ENCODE data around the gene ABCA4.

Gene ABCA4

GRCh38 chr1:94119796-94120569 is 965 bp downstream of the ABCA4 start:
- H3K27ac Mint-ChIP-seq (ENCODE audit: low read depth) = no peak overlapping the region
- no peaks in the 10 kb centered on the region for H3K9me3 Mint-ChIP-seq
- peaks cover 58% of the 10 kb centered on the region for H3K27me3 Mint-ChIP-seq
- no peak overlapping the region for H3K4me3 Mint-ChIP-seq
- H3K4me1 Mint-ChIP-seq = no peaks in the 10 kb centered on the region
- ATAC-seq (replicated peaks; ENCODE audit: extremely low read depth, poor library complexity, severe bottlenecking) (no peak), DNase-seq (ENCODE audit: low spot score in 2 of 2) (no peak)
- H3K36me3 Mint-ChIP-seq (ENCODE audit: insufficient read depth) = no peaks in the 10 kb centered on the region

- Mint-ChIP-seq H3K36me3 (ENCODE audit: insufficient read depth) (peaks cover 2% of the 10 kb centered on the region), H3K27me3 (peaks cover 65% of the 10 kb centered on the region), H3K9me3 (no peaks in the 10 kb centered on the region), H3K27ac (ENCODE audit: low read depth) (no peak overlapping the region), H3K4me3 (no peak overlapping the region), H3K4me1 (no peaks in the 10 kb centered on the region)
- ATAC-seq (replicated peaks; ENCODE audit: extremely low read depth, poor library complexity, severe bottlenecking) (no peak), DNase-seq (ENCODE audit: low spot score in 2 of 2) (no peak)
Measured at GRCh38 chr1:94119306-94119705, 1.6 kb downstream of the ABCA4 start.

- Mint-ChIP-seq H3K4me3 (no peak overlapping the region), H3K9me3 (no peaks in the 10 kb centered on the region), H3K36me3 (ENCODE audit: insufficient read depth) (peaks cover 2% of the 10 kb centered on the region), H3K27me3 (peaks cover 73% of the 10 kb centered on the region), H3K27ac (ENCODE audit: low read depth) (no peak overlapping the region), H3K4me1 (no peaks in the 10 kb centered on the region)
- ATAC-seq (replicated peaks; ENCODE audit: extremely low read depth, poor library complexity, severe bottlenecking) (no peak), DNase-seq (ENCODE audit: low spot score in 2 of 2) (no peak)
Measured at GRCh38 chr1:94118471-94118870, 2.5 kb downstream of the ABCA4 start.

DNA sequence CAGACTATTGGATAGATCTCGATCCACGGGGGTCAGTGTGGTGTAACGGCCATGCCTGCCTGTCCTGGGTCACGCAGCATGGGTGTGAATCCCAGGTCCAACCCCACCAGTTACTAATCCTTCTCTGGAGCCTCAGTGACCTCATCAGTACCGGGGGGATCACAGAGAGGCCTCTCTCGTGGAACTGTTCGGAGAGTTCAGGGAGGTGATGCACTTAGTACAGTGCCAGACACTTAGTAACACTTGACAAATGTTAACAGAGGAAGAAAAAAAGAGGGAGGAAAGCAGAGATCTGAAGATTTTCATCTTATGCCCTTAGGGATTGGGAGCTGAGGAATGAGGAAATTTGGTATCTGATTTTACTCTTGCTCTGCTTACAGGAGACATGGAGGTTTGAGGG is 2.9 kb downstream of the ABCA4 start:
- H3K9me3 Mint-ChIP-seq = no peaks in the 10 kb centered on the region

DNA sequence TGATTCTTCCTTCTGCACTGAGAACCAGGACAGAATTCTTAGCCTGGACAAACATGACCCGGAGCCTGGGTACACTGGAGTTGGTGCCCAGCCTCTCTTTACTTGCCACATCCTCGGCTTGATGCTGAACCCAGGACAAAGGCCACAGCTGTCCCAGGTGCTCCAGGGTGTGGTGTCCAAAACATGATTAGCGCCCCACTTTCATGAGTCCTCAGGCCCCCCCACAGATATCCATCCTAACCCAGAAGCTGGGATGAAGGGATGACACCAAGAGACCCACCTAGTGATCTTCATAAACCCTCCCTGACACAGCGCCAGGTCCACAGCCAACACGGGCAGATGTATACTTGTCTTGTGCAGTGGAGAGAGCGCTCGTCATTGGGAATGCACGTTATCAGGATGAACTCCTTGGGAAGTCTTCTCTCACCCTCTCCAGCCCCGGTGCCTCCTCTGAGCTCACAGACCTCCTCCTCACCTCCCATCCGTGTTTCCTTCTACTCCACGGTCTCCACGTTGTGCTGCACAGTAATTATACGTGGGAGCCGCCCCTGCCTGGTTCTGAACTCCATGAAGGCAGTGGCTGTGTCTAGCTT is 3.6 kb downstream of the ABCA4 start:
- no peak overlapping the region for H3K27ac Mint-ChIP-seq (ENCODE audit: low read depth)
- H3K4me1 Mint-ChIP-seq = no peaks in the 10 kb centered on the region
- ATAC-seq (replicated peaks; ENCODE audit: extremely low read depth, poor library complexity, severe bottlenecking) = no peak
- no peaks in the 10 kb centered on the region for H3K9me3 Mint-ChIP-seq
- no peak for DNase-seq (ENCODE audit: low spot score in 2 of 2)
- H3K36me3 Mint-ChIP-seq (ENCODE audit: insufficient read depth) = peaks cover 2% of the 10 kb centered on the region
- peaks cover 75% of the 10 kb centered on the region for H3K27me3 Mint-ChIP-seq
- H3K4me3 Mint-ChIP-seq = no peak overlapping the region

More for the DNA sequence above, 2.9 kb downstream of the ABCA4 start:
- Mint-ChIP-seq H3K4me1 (no peaks in the 10 kb centered on the region), H3K27ac (ENCODE audit: low read depth) (no peak overlapping the region), H3K36me3 (ENCODE audit: insufficient read depth) (peaks cover 2% of the 10 kb centered on the region), H3K4me3 (no peak overlapping the region), H3K27me3 (peaks cover 75% of the 10 kb centered on the region)
- ATAC-seq (replicated peaks; ENCODE audit: extremely low read depth, poor library complexity, severe bottlenecking) (no peak), DNase-seq (ENCODE audit: low spot score in 2 of 2) (no peak)

DNA sequence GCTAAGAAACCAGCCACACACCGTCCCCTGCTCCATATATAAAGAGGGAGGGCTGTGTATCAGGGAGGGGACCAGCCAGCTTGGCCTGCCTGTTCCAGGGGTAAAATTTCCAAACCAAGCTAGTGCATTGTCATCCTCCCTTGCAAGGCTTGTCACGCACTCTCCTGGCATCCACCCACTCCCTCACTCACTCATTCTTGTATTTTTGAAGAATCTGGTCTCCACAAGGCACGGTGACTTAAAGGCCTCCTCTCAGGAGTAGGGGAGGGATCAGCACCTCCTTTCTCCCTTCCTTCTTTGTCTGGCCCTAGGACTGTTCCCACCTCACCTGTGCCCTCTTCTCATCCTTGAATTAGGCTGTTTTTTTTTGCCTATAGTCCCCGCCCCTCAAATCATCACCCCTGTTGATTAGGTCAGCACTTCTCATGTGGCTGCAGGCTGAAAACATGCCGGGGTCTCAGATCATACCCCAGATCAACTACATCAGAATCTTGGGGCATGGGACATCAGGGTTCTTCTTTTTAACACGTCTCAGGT is 5.0 kb downstream of the ABCA4 start:
- H3K27me3 Mint-ChIP-seq = peaks cover 62% of the 10 kb centered on the region
- no peak for ATAC-seq (replicated peaks; ENCODE audit: extremely low read depth, poor library complexity, severe bottlenecking)
- H3K4me3 Mint-ChIP-seq = no peak overlapping the region
- H3K27ac Mint-ChIP-seq (ENCODE audit: low read depth) = no peak overlapping the region
- no peak for DNase-seq (ENCODE audit: low spot score in 2 of 2)
- H3K36me3 Mint-ChIP-seq (ENCODE audit: insufficient read depth) = peaks cover 2% of the 10 kb centered on the region
- H3K9me3 Mint-ChIP-seq = no peaks in the 10 kb centered on the region
- H3K4me1 Mint-ChIP-seq = no peaks in the 10 kb centered on the region

GRCh38 chr1:94115254-94115899 is 5.6 kb downstream of the ABCA4 start:
- Mint-ChIP-seq H3K9me3 (no peaks in the 10 kb centered on the region), H3K4me3 (no peak overlapping the region), H3K4me1 (no peaks in the 10 kb centered on the region), H3K27me3 (peaks cover 60% of the 10 kb centered on the region), H3K36me3 (ENCODE audit: insufficient read depth) (peaks cover 2% of the 10 kb centered on the region), H3K27ac (ENCODE audit: low read depth) (no peak overlapping the region)
- no peak for DNase-seq (ENCODE audit: low spot score in 2 of 2)
- no peak for ATAC-seq (replicated peaks; ENCODE audit: extremely low read depth, poor library complexity, severe bottlenecking)

- Mint-ChIP-seq H3K9me3 (no peaks in the 10 kb centered on the region), H3K36me3 (ENCODE audit: insufficient read depth) (peaks cover 2% of the 10 kb centered on the region), H3K27me3 (peaks cover 48% of the 10 kb centered on the region), H3K27ac (ENCODE audit: low read depth) (no peak overlapping the region), H3K4me1 (no peaks in the 10 kb centered on the region), H3K4me3 (no peak overlapping the region)
- ATAC-seq (replicated peaks; ENCODE audit: extremely low read depth, poor library complexity, severe bottlenecking) = no peak
- DNase-seq (ENCODE audit: low spot score in 2 of 2) = no peak
Measured at GRCh38 chr1:94113589-94114226, 7.2 kb downstream of the ABCA4 start.

GRCh38 chr1:94111879-94112278 is 9.1 kb downstream of the ABCA4 start:
- no peak overlapping the region for H3K27ac Mint-ChIP-seq (ENCODE audit: low read depth)
- H3K4me1 Mint-ChIP-seq = peaks cover 7% of the 10 kb centered on the region
- peaks cover 51% of the 10 kb centered on the region for H3K27me3 Mint-ChIP-seq
- H3K36me3 Mint-ChIP-seq (ENCODE audit: insufficient read depth) = peaks cover 2% of the 10 kb centered on the region
- ATAC-seq (replicated peaks; ENCODE audit: extremely low read depth, poor library complexity, severe bottlenecking) = no peak
- H3K9me3 Mint-ChIP-seq = no peaks in the 10 kb centered on the region
- no peak for DNase-seq (ENCODE audit: low spot score in 2 of 2)
- no peak overlapping the region for H3K4me3 Mint-ChIP-seq

DNA sequence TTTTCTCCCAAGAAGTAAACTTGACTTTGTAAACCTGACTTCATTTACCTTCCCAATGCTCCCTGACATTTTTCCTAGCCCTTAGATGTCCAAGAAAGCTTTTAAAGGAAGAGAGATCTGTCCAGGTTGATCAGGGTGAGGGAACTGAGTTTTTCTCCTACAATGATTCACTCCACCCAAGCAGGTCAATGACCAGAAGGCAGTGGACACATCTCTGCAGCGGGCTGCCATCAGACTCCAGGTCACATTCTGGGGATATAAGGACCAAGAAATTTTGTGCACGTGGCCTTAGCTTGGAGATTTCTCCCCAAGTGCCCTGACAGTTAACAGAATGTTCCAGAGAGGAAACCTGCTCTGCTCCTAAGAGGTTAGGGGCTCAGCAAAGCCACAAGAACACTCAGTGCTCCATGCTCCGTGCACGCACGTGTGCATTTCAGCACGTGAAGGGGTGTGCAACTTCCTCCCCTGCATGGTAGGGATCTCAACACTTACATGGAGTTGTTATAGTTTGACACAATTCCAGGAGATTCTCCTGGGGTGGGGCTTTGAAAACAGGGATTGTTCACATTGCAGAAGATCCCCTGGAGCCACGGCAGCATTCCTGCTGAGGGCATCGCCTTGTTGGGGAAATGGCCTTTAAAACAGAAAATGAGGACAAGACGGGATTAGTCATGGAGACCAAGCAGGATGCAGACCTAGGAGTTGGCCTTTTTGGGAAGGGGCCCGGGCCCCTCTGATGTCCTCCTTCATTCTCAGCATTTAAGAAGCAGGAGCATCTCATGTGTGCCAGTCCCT is 9.8 kb downstream of the ABCA4 start:
- no peak overlapping the region for H3K27ac Mint-ChIP-seq (ENCODE audit: low read depth)
- peaks cover 49% of the 10 kb centered on the region for H3K27me3 Mint-ChIP-seq

GRCh38 chr1:94110021-94110761 is 10.8 kb downstream of the ABCA4 start:
- no peak overlapping the region for H3K4me3 Mint-ChIP-seq
- H3K9me3 Mint-ChIP-seq = no peaks in the 10 kb centered on the region
- peaks cover 2% of the 10 kb centered on the region for H3K36me3 Mint-ChIP-seq (ENCODE audit: insufficient read depth)
- peaks cover 7% of the 10 kb centered on the region for H3K4me1 Mint-ChIP-seq
- no peak overlapping the region for H3K27ac Mint-ChIP-seq (ENCODE audit: low read depth)
- H3K27me3 Mint-ChIP-seq = peaks cover 43% of the 10 kb centered on the region
- no peak for DNase-seq (ENCODE audit: low spot score in 2 of 2)
- no peak for ATAC-seq (replicated peaks; ENCODE audit: extremely low read depth, poor library complexity, severe bottlenecking)

More for the DNA sequence above, 9.8 kb downstream of the ABCA4 start:
- no peak overlapping the region for H3K4me3 Mint-ChIP-seq
- no peak for DNase-seq (ENCODE audit: low spot score in 2 of 2)
- ATAC-seq (replicated peaks; ENCODE audit: extremely low read depth, poor library complexity, severe bottlenecking) = no peak
- no peaks in the 10 kb centered on the region for H3K9me3 Mint-ChIP-seq
- H3K4me1 Mint-ChIP-seq = peaks cover 7% of the 10 kb centered on the region
- H3K36me3 Mint-ChIP-seq (ENCODE audit: insufficient read depth) = peaks cover 2% of the 10 kb centered on the region
